CD4-positive, alpha-beta T cell treated with Interleukin-15 for 4 hours (primary cell): ENCODE data around the gene INF2.

Source experiments
- DNase-seq: peaks from one replicate; pipeline ENCODE4 v3.0.0-alpha.2; 2020; ENCODE audit warnings: low spot score

INF2 gene

DNA sequence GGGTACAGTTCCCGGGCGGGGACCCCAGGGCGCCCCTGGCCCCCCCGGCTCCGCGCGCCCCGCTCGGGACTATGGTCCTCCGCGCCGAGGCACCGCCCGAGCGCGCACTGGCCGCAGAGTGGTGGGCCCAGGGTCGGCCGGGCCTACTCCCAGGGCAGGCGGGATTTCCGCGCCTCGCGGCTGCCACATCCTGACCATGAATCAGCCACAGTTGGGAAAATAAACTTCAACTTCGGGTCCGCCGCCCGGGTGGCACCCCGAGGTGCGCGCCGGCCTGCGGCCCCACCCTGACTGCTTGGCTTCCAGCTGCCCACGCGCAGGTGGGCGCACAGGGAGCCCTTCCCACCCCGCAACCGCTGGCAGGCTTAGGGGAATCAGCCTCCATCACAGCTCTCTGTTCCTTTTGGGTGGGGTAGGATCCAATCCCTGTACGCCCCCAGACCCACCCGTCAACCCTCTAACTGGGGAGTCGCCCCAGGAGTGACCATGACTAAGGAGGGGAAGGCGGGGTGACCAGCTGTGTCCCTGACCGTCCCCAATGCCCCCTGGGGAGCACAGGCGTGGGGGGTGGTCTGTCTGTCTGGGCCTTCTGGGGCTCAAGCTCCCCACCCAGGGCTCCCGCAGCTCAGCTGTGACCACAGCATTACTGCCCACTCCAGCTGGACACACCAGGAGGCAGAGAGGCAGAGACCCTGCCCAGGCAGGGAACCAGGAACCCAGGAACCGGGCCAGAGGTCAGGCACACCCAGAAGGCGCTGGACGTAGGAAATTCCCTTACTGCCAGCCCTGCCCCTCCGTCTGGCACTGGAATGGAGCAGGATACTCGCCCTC lies 678 bp downstream of the INF2 start:
- no peak for DNase-seq

DNA sequence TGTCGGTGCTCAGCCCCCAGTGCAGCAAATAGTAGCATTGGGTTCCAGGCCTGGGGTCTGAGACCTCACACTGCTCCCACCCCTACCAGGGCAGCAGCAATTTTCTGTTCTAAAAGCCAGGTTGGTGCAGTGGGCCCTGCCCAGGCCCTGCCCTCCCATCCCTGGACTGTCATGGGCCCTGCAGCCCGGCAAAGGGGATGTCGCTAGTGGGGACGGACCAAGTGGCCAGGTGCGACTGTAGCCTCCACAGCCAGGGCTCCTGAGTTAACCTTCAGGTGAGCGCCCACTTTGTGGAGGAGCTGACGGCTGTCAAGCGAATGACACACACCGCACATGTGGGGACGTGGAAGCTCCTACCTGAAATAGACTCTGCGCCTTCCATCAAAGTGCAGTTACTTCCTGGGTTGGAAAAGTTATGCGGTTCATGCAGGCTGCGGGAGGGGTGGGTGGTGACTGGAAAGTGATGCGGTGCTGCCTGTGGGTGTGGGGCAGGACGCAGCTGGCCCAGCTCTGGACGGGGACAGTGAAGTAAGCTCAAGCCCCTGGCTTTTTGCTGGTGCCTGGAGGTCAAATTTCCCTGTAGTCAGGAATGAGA lies 1.5 kb downstream of the INF2 start:
- no peak for DNase-seq

DNA sequence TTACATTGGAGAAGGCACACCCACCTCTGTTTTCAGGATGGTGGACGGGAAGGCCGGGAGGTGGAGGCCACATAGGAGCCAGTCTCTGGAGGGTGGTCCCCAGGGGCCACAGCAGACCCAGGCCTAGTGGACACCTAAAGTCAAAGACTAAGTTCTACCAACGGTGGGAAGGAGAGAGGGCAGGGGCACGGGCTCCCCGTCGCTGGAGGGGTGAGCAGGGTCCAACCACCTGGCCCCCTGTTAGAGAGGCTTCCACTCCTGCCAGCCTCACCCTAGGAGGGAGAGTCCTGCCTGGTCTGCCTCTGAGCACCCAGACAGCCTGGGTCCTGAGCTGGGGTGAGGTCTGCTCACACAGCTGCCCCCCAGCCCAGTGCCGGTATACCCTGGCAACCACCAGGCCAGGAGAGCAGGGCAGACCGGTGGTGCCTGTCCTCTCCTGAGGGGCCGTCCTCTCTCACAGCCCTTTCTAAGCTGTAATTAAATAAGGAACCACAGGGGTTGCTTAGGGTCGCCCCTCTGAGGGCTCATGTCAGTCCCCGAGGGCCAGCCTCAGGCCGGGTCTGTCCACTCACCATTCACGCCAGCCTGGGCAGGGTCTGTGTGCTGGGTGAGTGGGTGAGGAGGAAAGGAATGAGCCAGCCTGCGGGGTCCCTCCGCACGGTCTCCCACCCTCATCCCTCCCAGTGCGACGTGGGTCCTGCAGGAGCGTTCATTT lies 2.3 kb downstream of the INF2 start:
- DNase-seq, result no peak

GRCh38 chr14:104692261-104692938 lies 3.0 kb downstream of the INF2 start:
- DNase-seq, result no peak

- DNase-seq, result no peak
Measured at GRCh38 chr14:104692939-104693315, 3.5 kb downstream of the INF2 start.

DNA sequence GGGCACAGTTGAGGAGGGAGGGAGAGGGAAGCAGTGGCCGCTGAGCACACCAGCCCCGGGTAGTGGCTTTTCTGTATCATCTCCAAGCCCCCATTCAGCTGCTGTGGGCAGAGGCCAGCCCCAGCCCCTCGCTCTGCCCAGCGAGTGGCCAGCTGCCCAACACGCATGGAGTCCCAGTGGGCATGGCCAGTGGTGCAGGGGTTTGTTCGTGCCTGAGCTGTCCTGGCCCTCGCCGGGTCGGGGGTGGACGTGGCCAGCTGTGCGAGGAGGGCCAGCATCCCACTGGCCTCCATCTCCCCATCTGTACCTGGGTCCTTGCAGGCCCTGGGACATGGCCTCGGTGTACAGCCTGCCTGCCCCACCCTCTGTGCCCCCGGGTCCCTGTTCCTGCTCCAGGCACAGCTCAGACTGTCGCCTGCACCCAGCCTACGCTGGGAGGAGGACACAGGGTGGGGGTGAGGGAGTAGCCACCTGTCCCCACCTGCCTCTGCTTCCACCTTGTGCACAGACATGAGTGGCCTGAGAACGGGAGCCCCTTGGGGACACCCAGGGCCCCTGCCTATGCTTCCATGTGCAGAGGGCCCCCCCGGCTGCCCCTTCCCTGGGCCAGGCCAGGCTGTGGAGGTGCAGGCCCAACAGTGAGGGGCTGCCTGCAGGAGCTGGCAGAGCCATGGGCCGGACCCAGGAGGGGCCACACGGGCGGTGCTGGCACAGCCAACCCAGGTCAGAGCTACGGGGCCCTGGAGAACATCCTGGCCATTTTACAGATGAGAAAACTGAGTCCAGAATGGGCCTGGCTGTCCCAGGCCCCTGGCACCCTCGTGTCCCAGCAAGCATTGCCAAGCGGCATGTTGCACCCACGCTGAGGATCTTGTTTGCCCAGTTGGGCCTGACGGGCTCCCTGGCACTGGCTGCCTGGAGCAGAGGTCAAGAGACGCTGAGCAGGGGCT lies 4.3 kb downstream of the INF2 start:
- no peak for DNase-seq

- no peak for DNase-seq
Measured at GRCh38 chr14:104694475-104694950, 5.1 kb downstream of the INF2 start.

DNA sequence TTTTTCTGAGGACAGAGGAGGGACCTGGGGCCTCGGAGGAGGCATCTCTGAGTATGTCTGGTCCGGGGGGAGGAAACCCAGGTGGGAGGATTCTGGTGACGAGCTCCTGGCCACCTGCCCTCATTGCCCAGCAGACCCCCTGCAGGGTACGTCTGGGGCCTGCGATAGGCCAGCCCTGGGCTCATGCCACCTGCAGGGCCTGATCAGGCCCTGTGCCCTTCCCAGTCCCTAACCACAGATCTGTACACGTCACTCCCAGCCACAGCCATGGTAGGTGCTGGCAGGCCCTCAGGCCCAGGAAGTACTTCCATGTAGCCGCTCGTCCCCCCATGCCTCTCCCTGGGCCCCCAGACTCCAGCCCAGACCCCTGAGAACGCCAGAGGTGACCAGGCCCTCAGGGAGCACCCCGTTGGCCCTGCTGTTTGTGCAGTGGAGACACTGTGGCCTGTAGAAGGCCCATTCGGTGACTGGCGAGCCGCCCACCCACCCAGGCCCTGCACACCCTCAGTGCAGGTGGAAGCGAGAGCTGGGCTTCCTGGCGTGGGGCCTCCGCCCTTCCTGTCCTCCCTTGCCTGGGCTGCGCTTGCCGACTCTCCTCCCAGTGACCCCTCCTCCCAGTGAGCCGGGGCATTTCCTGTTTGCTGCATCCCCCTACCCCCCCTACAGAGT lies 5.7 kb downstream of the INF2 start:
- DNase-seq, result peak; percentile 27

DNA sequence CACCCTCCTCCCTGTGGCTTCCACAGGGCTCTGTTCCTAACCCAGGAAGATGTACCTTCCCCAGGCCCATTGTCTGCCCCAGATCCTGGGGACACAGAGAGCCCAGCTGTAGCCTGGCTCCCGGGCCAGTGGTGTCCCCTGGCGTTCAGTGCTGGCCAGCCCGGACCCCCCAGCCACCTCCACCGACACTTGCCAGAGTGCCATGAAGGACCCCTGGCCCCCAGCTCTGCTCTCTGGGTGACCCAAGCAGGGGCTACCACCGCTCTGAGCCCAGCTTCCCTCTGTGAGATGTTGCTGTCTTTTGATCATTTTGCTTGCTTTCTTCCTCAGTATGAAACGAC lies 6.2 kb downstream of the INF2 start:
- DNase-seq, result no peak

- no peak for DNase-seq
Measured at GRCh38 chr14:104696671-104697316, 7.4 kb downstream of the INF2 start.

DNA sequence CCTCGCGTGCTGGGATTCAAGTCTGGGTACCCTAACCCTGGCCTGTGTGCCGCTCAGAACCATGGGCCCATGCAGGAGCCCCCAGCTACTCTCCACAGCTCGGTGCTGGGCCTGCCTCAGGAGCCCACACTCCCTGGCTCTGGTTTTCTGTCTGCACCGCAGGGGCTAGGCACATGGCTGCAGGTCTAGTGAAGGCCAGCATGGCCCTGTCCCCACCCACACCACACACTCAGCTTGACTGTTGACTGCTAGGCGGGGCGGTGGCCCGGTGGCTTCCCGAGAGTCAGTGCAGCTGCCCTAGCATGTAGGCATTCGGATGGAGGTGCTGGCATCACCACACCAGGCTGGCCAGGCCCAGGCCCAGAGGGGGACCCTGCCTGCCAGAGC lies 7.9 kb downstream of the INF2 start:
- no peak for DNase-seq

DNA sequence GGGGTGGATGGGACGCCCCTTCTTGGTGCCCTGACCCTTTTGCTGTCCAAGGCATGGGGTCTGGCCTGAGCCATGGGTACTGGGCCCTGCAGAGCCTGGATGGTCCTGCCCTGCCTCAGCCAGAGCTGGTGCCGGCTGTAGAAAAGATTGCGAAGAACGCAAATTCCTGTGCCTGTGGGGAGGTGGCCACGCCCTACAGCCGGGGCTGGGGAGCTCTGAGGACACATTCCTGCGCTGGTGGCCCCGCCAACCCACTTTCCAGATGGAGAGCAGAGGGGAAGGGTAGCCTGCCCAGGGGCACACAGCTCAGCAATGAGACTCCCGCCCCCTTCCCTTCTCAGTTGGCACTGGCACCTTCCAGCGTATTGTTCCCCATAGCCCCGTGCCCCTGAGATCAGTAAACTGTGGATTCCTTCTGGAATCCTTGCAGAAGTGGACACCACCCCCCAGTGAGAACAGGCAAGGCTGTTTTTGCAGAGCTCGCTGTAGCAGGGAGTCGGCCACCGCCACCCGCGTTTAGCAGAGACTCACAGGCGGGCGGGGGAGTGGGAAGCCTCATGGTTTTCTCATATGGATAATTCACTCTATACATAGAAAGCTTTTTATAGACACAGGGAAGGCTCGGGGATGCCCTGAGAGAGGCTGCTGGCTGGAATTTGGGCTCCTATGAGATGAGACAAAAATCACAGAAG lies 8.6 kb downstream of the INF2 start:
- no peak for DNase-seq

GRCh38 chr14:104698688-104699425 lies 9.4 kb downstream of the INF2 start:
- DNase-seq, result no peak

GRCh38 chr14:104699426-104699748 lies 10.0 kb downstream of the INF2 start:
- no peak for DNase-seq

DNA sequence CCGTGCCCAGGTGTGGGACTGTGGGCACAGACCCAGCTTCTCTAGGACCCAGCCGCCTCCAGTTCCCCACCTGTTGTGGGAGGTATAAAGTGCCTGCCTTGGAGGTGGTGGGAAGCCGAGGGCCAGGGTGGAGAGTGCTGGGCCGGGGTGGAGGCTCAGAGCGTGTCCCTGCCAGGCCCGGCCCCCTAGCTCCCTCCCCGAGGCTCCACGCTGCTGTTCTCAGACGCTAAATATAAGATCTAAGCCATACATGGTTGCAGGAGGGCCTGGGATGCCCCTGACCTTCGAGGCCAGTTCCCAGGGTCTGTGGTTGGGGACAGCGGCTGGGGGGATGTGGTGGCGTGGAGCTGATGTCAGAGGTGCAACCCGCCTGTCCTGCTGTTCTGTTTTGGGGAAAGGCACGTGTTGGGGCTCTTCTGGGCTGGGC lies 10.8 kb downstream of the INF2 start:
- DNase-seq, result no peak

GRCh38 chr14:104700747-104701217 lies 11.4 kb downstream of the INF2 start:
- DNase-seq, result no peak

GRCh38 chr14:104701383-104702076 lies 12.1 kb downstream of the INF2 start:
- DNase-seq, result no peak

GRCh38 chr14:104702106-104702505 lies 12.7 kb downstream of the INF2 start:
- DNase-seq, result no peak
